KBM-7 (cell line): ENCODE results near the gene AFAP1L1.
"Not testable (repeated sequence)": the region's sequence is repeated elsewhere in the genome, so short reads cannot be mapped to it uniquely, and the experiment has no call there.

ENCODE experiments used
- DNase-seq: peaks from one replicate; pipeline ENCODE4 v3.0.0-alpha.2; 2015
- in situ Hi-C: fragments of 300-500 bp; cut with MboI; formaldehyde crosslinking; loops from 2 replicates; pipeline ENCODE4 v1.14.3; 2020; ENCODE audit warnings: low sequenced_read_pairs, low pct_unique_long_range_greater_than_20kb, mixed read lengths

Gene AFAP1L1

DNA sequence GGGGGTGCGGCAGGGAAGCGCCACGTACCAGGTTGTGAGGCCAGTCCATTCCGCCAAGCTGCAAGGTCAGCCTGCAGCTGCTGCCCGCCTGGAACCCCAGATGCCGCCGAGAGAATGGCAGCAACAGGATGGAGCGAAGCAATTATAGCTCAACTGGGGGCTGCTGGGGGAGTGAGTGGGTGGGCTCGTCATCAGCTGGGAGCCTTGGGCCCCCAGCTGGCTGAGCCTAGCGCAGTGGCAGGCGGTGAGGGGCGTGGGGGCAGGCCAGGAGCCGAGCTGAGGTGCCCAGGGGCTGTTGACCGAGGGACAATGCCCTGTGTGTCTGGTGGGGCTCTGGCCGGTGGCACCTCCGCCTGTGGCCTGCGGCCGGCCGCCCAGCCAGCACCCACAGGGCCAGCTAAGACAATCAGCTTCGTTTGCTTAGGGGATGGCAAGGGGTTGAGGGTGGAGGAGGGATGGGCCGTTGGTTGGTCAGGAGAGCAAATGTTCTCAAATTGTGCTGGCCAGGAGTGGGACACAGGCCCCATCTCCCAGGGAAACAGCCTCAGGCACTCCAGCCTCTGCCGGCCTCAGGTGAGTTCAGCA lies 107.6 kb downstream of the AFAP1L1 start, which contains the start of gene IL17B:
Gene IL17B (minus strand): TSS at position 116 of the 585 bp plus-strand sequence. CDS start 67 bp downstream, at position 49.
- no peak for DNase-seq
- in situ Hi-C loops, result no loop called here

DNA sequence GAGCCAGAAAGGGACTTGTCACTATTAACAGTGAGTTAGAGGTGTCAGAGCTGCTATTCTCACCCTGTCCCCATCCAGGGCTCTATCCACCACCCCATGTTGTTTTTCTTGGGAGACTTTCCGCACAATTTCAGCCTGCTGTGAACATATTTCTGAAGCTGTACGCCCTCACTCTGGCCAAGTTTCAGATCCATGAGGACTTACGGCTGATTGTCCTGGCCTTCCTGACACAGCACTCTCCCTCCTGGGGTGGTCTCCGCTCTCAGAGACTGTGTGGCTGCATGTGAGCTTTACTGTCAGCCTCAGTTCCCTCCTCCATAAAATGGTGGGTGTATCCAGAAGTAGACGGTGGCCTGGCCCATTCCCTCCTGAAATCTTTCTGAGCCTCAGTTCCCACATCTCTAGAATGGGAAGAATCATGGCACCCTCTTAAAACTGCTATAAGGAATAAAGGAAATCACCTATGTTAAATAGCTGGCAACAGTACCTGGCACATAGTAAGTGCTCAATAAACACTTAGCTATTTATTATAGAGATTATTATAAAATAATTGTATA lies 108.2 kb downstream of the AFAP1L1 start:
- in situ Hi-C loops, result no loop called here
- DNase-seq, result no peak

DNA sequence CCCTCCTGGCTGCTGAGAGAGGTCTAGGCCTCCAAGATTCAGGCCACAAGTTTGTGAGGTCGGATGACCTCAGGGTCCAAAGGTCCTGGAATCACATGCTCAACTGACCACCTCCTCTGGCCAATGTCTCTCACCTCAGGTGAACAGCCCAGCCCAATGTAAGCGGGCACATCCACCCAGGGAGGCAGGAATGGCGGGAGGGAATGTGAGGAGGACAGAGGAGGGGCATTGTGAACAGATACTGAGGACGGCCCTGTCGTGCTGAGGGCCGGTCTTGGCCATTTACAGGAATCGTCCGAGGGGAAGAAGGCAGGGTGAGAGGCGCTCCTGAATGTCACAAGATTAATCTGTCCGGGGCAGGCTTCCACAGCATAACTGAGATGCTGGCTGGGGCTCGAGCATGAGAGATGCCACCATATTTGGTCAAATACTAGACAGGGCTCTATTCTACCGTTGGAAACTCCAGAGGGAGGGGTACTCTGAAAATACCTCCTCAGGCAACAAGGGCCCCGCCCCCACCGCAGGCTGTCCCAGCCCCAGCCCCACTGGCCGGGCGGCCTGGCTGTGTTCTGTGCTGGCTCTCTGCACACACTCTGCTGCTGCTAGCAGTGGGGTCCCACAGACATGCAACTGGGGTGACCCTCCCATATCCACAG lies 108.9 kb downstream of the AFAP1L1 start:
- in situ Hi-C loops, result no loop called here
- no peak for DNase-seq

DNA sequence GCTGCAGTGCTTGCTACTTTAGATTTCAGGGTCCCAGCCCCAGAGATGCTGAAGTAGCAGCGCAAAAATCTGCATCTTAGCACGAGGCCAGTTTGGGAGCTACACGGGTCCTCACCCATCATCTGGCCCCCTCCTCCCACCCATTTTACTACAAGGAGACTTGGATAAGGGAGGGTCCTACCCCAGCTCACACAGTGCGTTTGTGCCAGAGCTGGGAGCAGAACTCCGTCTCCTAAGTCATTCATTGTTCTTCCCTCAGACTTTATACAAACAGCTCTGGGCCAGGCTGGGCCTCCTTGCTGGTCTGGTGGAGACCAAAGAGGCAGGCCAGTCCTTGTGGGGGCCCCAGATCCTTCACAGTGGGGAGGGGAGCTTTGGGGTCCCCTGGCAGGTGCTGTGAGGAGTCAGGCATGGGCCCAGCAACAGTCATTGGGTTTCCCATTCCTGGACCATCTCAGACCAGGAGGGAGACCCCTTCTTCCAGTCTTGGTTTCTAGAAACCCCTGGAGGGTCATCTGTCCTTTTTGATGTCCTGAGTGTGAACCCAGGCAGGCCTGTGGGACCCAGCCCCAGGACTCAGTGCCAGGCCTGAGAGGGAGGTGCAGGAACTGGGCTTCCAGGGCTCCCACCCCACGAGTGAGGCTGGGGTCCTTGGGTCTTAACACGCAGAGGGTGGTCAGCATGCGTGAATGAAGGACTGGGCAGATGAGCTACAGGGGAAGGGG lies 109.8 kb downstream of the AFAP1L1 start:
- in situ Hi-C loops, result no loop called here
- no peak for DNase-seq

DNA sequence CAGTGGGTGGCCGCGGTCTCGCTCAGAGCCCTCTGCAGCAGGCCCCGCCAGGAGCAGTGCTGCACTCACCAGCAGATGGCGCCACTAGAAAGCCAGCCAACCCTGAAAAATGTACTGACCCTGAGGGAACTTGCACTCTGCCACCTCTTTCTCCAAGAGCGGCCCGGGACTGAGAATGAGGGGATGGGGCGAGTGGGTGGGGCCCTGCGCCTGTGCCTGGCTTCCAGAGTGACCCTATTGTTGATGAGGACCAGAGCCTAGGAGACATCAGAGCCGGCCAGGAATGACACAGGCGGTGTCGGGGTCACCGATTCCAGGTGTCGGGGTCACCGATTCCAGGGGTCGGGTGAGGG lies 110.3 kb downstream of the AFAP1L1 start:
- in situ Hi-C loops, result no loop called here
- DNase-seq, result peak; percentile 81

DNA sequence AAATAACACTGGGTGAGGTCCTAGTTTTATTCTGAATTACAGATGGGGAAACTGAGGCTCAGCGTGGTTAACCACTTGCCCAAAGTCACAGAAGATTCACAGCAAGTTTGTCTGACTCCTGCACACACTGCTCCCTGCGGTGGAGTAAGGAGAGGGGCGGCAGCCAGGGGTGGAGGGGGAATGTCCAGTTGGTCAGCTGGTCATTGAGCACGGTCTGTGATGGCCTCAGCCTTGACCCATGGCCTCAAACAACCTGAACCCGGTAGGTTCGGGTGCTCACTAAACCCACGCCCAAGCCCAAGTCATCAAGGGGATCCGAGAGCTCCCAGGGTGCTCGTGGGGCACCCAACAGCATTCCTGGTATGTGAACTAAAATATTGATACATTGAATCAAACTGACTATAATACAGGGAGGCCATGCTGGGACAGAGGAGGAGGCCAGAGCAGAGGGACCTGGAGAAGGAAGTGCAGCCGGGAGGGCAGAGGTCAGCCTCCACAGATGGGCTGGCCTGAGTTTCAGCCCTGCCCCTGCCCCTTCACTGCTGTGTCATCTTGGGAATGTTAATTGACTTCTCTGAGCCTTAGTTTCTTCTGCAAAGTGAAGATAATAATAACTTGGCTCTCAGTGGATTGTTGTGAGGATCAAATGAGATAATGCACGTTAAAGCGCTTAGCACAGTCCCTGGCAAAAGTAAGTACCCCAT lies 111.0 kb downstream of the AFAP1L1 start:
- DNase-seq, result no peak
- in situ Hi-C loops, result no loop called here

DNA sequence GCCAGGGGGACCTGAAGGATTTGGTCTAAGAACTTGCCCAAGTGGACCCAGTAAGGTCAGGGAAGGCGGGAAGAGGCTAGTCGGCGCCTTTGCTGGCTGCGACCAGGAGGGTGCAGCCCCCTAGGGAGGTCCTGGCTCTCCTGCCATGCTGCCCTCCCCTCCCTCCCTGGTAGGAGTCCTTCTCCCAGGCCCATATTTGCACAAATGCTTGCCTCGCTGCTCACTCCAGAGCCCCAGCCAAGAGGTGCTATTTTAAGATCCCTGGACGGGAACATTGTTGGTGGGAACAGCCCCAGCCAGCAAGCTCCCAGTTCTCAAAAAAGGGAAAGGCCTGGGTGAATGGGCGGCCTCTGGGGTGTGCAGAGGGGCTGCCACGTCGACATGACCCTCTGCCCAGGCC lies 111.7 kb downstream of the AFAP1L1 start:
- DNase-seq, result no peak
- in situ Hi-C loops, result no loop called here

DNA sequence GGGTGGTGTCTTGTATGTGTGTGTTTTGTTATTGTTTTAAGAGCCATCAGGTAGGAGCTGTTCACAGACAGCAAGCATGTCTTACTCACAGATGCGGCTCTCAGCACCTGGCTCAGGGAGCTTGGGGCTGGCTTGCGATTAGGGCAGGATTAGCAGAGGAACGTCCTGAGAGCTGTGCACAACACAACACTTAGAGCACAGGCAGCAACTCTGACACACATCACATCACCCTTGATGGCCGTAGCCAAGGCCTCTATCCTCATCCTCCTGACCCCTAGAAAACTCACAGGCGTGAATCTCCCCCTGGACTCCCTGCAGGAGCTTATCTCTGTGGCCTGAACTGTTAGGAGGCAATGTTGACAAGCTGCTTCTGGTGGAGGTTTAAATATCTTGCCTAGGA lies 114.5 kb downstream of the AFAP1L1 start:
- in situ Hi-C loops, result no loop called here
- DNase-seq, result no peak

DNA sequence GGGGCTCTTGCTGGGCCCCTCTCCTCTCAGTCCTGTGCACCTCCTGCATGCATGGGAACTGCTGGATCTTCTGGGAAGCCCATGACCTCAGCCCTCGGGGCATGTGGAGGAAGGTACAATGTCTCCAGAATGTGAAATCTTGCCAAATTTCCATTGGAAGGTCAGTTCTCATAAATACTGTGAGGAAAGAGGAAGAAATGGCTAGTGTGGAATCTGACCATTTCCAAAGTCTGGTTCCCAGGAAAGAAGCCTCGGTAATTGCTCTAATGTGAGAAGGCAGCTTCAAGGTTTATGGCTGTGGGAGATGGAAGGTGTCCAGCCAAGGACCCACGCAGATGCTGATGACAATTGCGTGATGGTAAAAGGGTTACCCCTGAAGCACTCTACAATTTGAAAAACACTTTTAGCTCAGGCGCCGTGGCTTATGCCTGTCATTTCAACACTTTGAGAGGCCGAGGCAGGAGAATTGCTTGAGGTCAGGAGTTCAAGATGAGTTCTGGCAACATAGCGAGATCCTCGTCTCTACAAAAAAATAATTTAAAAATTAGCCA lies 115.5 kb downstream of the AFAP1L1 start:
- DNase-seq, result no peak
- in situ Hi-C loops, result no loop called here

DNA sequence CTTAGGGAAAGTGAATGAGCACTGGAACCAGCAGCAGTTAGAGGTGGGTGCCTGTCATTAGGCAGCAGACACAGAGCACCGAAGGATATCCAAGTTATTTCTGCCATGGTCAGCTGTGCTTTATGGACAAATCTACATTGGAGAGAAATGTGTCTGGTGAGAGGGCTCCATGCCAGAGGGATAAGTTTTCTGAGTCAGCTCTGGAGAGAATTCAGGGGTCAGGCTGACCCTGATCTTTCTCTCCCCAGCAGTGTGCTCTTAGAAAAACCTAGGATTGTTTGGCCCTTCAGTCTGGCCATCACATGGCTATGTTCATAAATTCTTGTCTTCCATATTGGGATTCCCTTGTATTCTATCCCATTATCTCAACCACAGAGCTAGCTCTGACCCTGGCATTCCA lies 116.3 kb downstream of the AFAP1L1 start:
- in situ Hi-C loops, result no loop called here
- DNase-seq, result no peak

DNA sequence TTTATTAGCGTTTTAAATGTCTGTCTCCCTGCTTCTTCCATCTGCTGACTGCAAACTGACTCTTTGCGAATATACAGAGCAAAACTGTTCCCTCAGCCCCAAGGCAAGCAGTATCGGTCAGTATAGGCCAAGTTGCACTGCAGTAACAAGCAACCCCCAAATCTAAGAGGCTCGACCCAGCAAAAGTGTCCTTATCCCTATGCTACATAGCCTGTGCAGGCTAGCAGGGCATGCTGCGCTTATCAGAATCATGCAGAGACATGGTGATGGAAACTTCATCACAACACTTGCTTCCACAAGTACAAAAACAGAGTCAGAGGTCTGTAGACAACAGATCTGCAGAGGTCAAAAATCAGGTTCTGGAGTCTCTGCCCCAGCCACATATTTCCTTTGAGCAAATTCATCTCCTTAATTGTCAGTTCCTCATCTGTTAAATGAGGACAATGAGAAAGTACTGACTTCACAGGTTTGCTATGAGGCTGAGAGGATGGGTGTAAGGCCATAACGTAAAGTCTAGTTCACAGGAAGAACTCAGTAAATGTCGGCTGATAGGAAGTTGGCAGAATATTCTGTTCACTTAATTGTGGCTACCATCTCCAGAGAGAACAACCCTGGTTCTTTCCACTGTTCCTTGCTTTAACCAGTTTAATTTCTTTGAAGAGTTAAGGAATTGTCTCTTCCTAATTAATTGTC lies 117.0 kb downstream of the AFAP1L1 start:
- DNase-seq, result no peak
- in situ Hi-C loops, result no loop called here

DNA sequence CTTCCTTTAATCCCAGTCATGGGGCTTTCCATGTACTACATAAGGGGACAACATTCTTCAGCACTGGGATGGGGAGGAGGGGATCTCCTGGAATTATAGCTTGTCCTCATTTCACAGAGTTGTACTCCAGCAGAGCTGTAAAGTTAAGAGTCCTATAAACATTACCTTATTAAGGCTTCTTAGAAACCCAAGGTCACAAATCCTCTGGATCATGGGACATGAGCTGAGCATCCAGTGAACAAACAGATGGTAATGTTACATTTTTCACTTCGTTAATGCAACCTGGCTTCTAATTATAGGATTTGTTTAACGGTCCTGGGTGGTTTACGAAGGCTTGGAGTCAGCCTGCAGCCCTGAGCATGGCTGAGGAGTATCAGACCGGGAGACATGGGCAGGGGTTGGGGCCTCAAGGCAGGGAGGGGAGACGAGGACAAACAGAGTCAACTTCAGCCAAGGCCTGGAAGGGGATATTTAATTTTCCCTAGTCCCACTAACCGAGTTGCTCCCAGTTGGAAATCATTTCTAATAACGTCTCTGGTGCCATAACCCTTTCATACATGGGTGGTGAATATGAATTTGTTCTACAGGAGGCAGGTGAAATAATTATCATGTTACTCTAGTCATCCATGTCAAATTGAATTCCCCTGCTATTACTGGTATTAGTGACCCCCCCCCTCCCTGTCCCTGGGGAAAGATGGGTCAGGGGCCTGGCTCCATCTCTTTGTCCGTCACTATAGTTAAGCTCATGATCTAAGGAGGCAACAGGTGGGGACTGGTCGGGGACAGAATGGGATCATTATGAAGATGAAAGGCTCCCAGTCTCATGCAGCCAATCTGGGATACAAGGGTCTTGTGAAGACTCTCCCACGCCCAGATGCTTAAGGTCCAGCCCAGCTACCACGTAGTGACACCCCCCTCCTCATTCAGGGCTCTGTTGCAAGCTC lies 118.2 kb downstream of the AFAP1L1 start:
- in situ Hi-C loops, result no loop called here
- no peak for DNase-seq

DNA sequence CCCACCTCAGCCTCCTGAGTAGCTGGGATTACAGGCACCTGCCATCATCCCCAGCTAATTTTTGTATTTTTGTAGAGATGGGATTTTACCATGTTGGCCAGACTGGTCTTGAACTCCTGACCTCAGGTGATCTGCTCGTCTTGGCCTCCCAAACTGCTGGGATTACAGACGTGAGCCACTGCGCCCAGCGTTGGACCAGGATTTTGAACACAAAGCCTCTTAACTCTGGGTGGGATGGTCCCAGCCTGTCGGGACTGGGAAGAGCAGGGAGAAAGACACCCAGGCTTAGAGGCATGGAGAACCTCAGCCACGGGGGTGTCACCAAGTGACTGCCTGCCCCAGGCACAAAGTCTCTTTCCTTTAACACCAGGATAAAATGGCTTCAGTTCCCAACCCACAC lies 119.4 kb downstream of the AFAP1L1 start:
- in situ Hi-C loops, result not testable (repeated sequence)

More for the DNA sequence above, 119.4 kb downstream of the AFAP1L1 start:
- DNase-seq, result not testable (repeated sequence)
